HT-29 (cell line): ENCODE measurements around the gene CYSRT1. TPM values are rescaled to one million over a fixed set of nuclear protein-coding genes. Genes with fewer than 3 reads are reported as not detected.
"Not testable (repeated sequence)": the region's sequence is repeated elsewhere in the genome, so short reads cannot be mapped to it uniquely, and the experiment has no call there.

Experiments
- DNase-seq: peaks from one replicate; pipeline ENCODE4 v3.0.0-alpha.2; 2015; ENCODE audit warnings: low spot score
- total RNA-seq: library from RNA; depleted of rRNA; stranded (reverse); fragments of >200 nt; shearing (Covaris generic); gene quantifications from 2 replicates; pipeline ENCODE4 v1.2.3, GENCODE V29; 2014

The CYSRT1 gene
- total RNA-seq, 1 experiment from 2014 or later: 2.4 TPM

GRCh38 chr9:137236936-137237421 is 12.0 kb downstream of the CYSRT1 start:
- no peak for DNase-seq

- peak; percentile 62 for DNase-seq
Observed at GRCh38 chr9:137237759-137238726, 13.1 kb downstream of the CYSRT1 start.

GRCh38 chr9:137239541-137240200 is 14.7 kb downstream of the CYSRT1 start:
- not testable (repeated sequence) for DNase-seq

GRCh38 chr9:137240318-137240840 is 15.4 kb downstream of the CYSRT1 start:
- peak; percentile 69 for DNase-seq

GRCh38 chr9:137240841-137241489 is 16.0 kb downstream of the CYSRT1 start, which contains the start of gene TUBB4B:
Gene TUBB4B (plus strand): TSS chr9:137241287. CDS start chr9:137241361, 74 bp downstream.
- peak; percentile 99 for DNase-seq

- DNase-seq: peak; percentile 56
Observed at GRCh38 chr9:137241490-137242268, 16.7 kb downstream of the CYSRT1 start.

GRCh38 chr9:137242269-137243203 is 17.6 kb downstream of the CYSRT1 start:
- no peak for DNase-seq

GRCh38 chr9:137243266-137243625 is 18.3 kb downstream of the CYSRT1 start:
- not testable (repeated sequence) for DNase-seq

GRCh38 chr9:137243626-137244485 is 18.9 kb downstream of the CYSRT1 start:
- DNase-seq: peak; percentile 61

- DNase-seq: peak; percentile 57
Observed at GRCh38 chr9:137244486-137245449, 19.8 kb downstream of the CYSRT1 start.

- no peak for DNase-seq
Observed at GRCh38 chr9:137245450-137246421, 20.8 kb downstream of the CYSRT1 start.

- DNase-seq: no peak
Observed at GRCh38 chr9:137247135-137247915, 22.4 kb downstream of the CYSRT1 start.

GRCh38 chr9:137247916-137248175 is 22.9 kb downstream of the CYSRT1 start:
- no peak for DNase-seq

GRCh38 chr9:137250329-137251193 is 25.6 kb downstream of the CYSRT1 start:
- no peak for DNase-seq

- no peak for DNase-seq
Observed at GRCh38 chr9:137251194-137251461, 26.2 kb downstream of the CYSRT1 start, which contains the start of gene STPG3. Gene STPG3 (plus strand): TSS chr9:137251286. CDS start chr9:137251287, 1 bp downstream.
